GM21737 (cell line): ENCODE measurements around the gene SNX17.
"Not testable (repeated sequence)": the region's sequence is repeated elsewhere in the genome, so short reads cannot be mapped to it uniquely, and the experiment has no call there.

Source experiments
- ATAC-seq: cut with Tn5 transposase; IDR thresholded peaks from one replicate; pipeline ENCODE4 v1.9.1; 2021; ENCODE audit warnings: mild to moderate bottlenecking, moderate library complexity; ENCODE audit not compliant: unreplicated experiment

The SNX17 gene

GRCh38 chr2:27390822-27391679 is 20.6 kb downstream of the SNX17 start:
- no peak for ATAC-seq

GRCh38 chr2:27393225-27393624 is 22.8 kb downstream of the SNX17 start:
- ATAC-seq = no peak

GRCh38 chr2:27398962-27399361 is 28.5 kb downstream of the SNX17 start:
- no peak for ATAC-seq

- no peak for ATAC-seq
Observed at GRCh38 chr2:27400348-27401135, 30.1 kb downstream of the SNX17 start.

GRCh38 chr2:27407798-27408491 is 37.5 kb downstream of the SNX17 start:
- no peak for ATAC-seq

GRCh38 chr2:27408601-27409320 is 38.3 kb downstream of the SNX17 start:
- ATAC-seq = peak; percentile 21

- ATAC-seq = peak; percentile 95
Observed at GRCh38 chr2:27409321-27410073, 39.1 kb downstream of the SNX17 start, which contains the start of gene PPM1G. Gene PPM1G, minus strand, starts transcription at chr2:27409591. Its CDS starts 169 bp downstream, at chr2:27409422.

- ATAC-seq = no peak
Observed at GRCh38 chr2:27412419-27413152, 42.2 kb downstream of the SNX17 start.

GRCh38 chr2:27416151-27416550 is 45.7 kb downstream of the SNX17 start:
- ATAC-seq = no peak

- ATAC-seq = no peak
Observed at GRCh38 chr2:27420996-27421395, 50.6 kb downstream of the SNX17 start.

- no peak for ATAC-seq
Observed at GRCh38 chr2:27421660-27422250, 51.3 kb downstream of the SNX17 start.

- ATAC-seq = no peak
Observed at GRCh38 chr2:27422958-27423357, 52.5 kb downstream of the SNX17 start.

- ATAC-seq = not testable (repeated sequence)
Observed at GRCh38 chr2:27425039-27425438, 54.6 kb downstream of the SNX17 start.
